Neuron (in vitro differentiated cells): ENCODE data around the gene OR5P2.
"Not testable (repeated sequence)": the region's sequence is repeated elsewhere in the genome, so short reads cannot be mapped to it uniquely, and the experiment has no call there.

Source experiments
- H2AFZ ChIP-seq: one replicate; pipeline ENCODE4 v1.6.1; 2013; ENCODE audit warnings: low read depth, mild to moderate bottlenecking, inconsistent platforms, low read length, moderate library complexity
- H3K27me3 ChIP-seq: one replicate; pipeline ENCODE4 v1.6.1; 2013; ENCODE audit warnings: low read length; ENCODE audit not compliant: insufficient read depth
- H3K36me3 ChIP-seq: one replicate; pipeline ENCODE4 v1.6.1; 2013; ENCODE audit warnings: low read length; ENCODE audit not compliant: insufficient read depth
- H3K4me1 ChIP-seq: one replicate; pipeline ENCODE4 v1.6.1; 2013; ENCODE audit warnings: low read length; ENCODE audit not compliant: insufficient read depth
- H3K4me3 ChIP-seq: 2 replicates; pipeline ENCODE4 v1.5.1; 2013; ENCODE audit warnings: mild to moderate bottlenecking, low read length, moderate library complexity
- H3K9me3 ChIP-seq: one replicate; pipeline ENCODE4 v1.6.1; 2013; ENCODE audit warnings: low read length

Gene OR5P2

GRCh38 chr11:7764301-7764700 lies 32.4 kb downstream of the OR5P2 start:
- H3K27me3 ChIP-seq, H3K9me3 ChIP-seq, H3K4me1 ChIP-seq, H2AFZ ChIP-seq, H3K36me3 ChIP-seq, H3K4me3 ChIP-seq: not testable (repeated sequence)

- no peaks in the 10 kb centered on the region for H3K4me1 ChIP-seq
- no peaks in the 10 kb centered on the region for H3K9me3 ChIP-seq
- H3K27me3 ChIP-seq: no peaks in the 10 kb centered on the region
- H2AFZ ChIP-seq: no peak overlapping the region
- no peak overlapping the region for H3K4me3 ChIP-seq
- no peaks in the 10 kb centered on the region for H3K36me3 ChIP-seq
These were observed 37.7 kb downstream of the OR5P2 start for GRCh38 chr11:7759010-7759409.

GRCh38 chr11:7749456-7749855 lies 47.3 kb downstream of the OR5P2 start:
- Histone ChIP-seq H3K27me3 (no peaks in the 10 kb centered on the region), H3K9me3 (no peaks in the 10 kb centered on the region)

More at GRCh38 chr11:7749456-7749855, 47.3 kb downstream of the OR5P2 start:
- no peaks in the 10 kb centered on the region for H3K4me1 ChIP-seq
- no peak overlapping the region for H3K4me3 ChIP-seq
- H3K36me3 ChIP-seq: no peaks in the 10 kb centered on the region
- H2AFZ ChIP-seq: no peak overlapping the region
